ENCODE data around the gene IYD.

IYD gene

GRCh38 chr6:150395388-150396009, 26.7 kb downstream of the IYD start:
- DNase-seq = no peak

- no peak for DNase-seq
Observed at GRCh38 chr6:150403458-150404246, 34.8 kb downstream of the IYD start.

- DNase-seq = no peak
Observed at GRCh38 chr6:150406948-150407347, 38.1 kb downstream of the IYD start.

GRCh38 chr6:150408842-150409241, 40.0 kb downstream of the IYD start:
- DNase-seq = no peak

- DNase-seq = no peak
Observed at GRCh38 chr6:150409576-150410066, 40.8 kb downstream of the IYD start.

GRCh38 chr6:150410399-150410798, 41.6 kb downstream of the IYD start:
- no peak for DNase-seq

GRCh38 chr6:150410906-150411305, 42.1 kb downstream of the IYD start:
- DNase-seq = no peak

GRCh38 chr6:150412221-150412620, 43.4 kb downstream of the IYD start:
- no peak for DNase-seq

- no peak for DNase-seq
Observed at GRCh38 chr6:150413198-150413597, 44.4 kb downstream of the IYD start.

- DNase-seq = no peak
Observed at GRCh38 chr6:150413781-150414281, 45.0 kb downstream of the IYD start.

- DNase-seq = no peak
Observed at GRCh38 chr6:150416128-150416527, 47.3 kb downstream of the IYD start.

GRCh38 chr6:150417250-150417649, 48.4 kb downstream of the IYD start:
- DNase-seq = no peak

GRCh38 chr6:150417899-150418826, 49.4 kb downstream of the IYD start:
- no peak for DNase-seq

- peak; percentile 44 for DNase-seq
Observed at GRCh38 chr6:150418827-150419594, 50.2 kb downstream of the IYD start.

GRCh38 chr6:150420428-150420827, 51.6 kb downstream of the IYD start:
- no peak for DNase-seq

GRCh38 chr6:150420926-150421325, 52.1 kb downstream of the IYD start:
- no peak for DNase-seq

- DNase-seq = no peak
Observed at GRCh38 chr6:150425508-150425907, 56.7 kb downstream of the IYD start.

- DNase-seq = no peak
Observed at GRCh38 chr6:150426198-150426597, 57.4 kb downstream of the IYD start.

- DNase-seq = no peak
Observed at GRCh38 chr6:150427037-150427602, 58.3 kb downstream of the IYD start.

- DNase-seq = no peak
Observed at GRCh38 chr6:150427843-150428242, 59.0 kb downstream of the IYD start.

- no peak for DNase-seq
Observed at GRCh38 chr6:150430815-150431214, 62.0 kb downstream of the IYD start.

- DNase-seq = no peak
Observed at GRCh38 chr6:150435360-150435759, 66.5 kb downstream of the IYD start.

Data from CD4-positive, alpha-beta T cell treated with Interferon gamma for 1 hour (primary cell).